ENCODE data around the gene XDH.

XDH gene

DNA sequence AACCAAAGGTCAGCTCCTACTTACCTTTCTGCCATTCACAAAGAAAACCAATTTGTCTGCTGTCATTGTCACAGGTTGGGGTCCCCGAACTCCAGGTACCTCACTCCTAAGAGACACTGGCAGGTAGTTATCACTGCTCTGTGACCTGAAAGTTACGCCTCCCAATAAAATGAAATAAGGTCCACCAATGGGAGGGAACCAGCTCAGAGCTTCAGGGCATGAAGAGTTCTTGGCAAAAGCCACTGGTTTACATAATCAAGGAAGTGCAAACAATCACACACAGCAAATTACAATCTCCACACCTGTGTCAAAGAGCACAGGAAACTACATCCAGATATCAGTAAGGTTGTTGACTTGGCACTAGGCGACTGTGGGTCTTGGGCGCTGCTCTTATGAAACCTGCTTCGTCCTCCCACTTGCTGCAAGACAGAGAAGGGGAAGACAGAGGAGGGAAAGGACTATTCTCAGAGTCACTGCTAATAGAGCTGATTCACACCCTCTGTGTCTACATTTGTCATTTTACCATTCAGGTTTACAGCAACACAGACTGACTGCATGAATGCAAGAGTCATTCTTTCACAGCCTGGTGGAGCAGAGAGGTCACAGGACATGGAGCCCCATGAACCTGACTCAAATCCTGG, at the start of gene XDH:
Gene XDH (minus strand): TSS at position 142 of the 641 bp plus-strand sequence. CDS start 76 bp downstream, at position 66.
- DNase-seq = no peak

DNA sequence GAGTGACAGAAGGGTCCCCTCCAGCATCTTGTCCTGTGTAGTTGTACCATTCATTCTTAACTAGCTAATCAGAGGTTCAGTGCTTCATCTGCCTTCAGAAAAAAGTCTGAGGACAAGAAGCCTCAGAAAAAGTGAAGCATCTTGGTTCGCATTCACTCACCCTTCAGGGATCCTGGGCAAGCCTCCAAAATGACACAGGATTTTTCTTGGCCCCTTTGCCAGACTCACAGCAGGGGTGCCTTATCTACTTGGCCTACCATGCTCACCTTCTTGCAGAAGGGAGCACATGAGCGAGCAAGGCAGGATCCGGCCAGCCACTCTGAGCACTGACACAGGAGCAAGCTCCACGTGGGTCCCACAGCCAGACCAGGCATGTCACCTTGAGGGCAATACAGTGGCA, 43.1 kb upstream of the XDH start:
- no peak for DNase-seq

DNA sequence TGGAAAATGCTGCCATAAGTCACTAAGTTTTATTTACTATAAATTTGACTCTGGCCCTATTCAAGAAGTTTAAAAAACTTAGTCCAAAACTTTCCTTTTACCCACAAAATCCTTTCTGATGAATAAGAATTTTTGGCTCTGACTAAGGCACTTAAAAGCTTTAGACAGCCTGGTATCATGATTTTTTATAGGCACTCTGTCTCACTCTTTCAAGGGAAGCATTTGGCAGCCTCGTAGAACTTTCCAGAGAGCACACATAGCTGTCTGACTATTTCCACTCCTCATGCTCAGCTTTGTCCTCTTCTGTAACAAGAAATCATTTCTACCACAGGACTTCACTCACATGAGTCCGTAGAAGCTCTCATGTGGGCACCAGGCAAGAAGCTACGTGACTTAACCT, 32.3 kb upstream of the XDH start:
- no peak for DNase-seq

DNA sequence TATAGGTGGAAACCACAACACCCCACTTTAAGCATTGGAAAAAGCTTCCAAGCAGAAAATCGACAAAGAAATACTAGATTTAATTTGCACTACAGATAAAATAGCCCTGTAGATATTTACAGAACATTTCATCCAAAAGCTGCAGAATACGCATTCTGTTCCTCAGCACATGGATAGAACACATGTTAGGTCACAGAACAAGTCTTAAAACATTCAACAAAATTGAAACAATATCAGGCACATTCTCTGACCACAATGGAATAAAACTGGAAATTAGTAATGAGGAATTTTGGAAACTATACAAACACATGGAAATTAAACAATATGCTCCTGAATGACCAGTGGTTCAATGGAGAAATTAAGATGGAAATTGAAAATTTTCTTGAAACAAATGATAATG, 27.8 kb upstream of the XDH start:
- no peak for DNase-seq

DNA sequence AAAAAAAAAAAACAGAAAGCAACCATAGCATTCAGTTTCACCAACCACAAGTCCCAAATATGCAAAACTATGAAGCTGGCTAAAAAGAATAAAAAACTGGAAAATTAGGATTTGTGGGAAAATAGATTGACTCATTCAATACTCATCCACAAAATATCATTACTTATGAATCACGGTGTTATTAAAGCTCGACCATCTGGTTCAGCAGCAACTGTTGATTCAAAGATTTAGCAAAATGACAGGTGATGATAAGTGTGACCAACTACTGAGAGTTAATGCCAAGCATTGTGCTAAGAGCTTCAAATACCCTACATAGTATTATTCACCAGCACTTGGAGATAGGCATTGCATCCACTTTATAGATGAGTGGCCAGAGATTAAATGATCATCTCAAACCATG, 26.2 kb upstream of the XDH start:
- no peak for DNase-seq

DNA sequence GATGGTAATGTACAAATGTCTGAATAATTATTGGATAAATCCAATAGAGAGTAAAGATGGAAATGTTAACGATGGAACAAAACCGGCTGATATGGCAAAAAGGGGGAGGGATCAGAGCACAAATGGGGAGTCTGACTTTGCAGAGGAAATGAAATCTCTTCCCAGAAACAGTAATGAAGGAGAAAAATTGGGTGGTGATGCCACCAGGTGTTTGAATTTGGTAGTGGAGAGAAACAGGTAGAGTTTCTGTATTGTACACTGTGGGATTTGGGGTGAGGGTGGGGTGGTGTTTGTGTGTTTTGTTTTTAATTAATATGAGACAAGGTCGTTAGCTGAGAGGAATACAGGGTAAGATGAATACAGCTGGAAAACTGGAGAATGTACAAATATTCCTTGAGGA, 20.4 kb upstream of the XDH start:
- DNase-seq = no peak

DNA sequence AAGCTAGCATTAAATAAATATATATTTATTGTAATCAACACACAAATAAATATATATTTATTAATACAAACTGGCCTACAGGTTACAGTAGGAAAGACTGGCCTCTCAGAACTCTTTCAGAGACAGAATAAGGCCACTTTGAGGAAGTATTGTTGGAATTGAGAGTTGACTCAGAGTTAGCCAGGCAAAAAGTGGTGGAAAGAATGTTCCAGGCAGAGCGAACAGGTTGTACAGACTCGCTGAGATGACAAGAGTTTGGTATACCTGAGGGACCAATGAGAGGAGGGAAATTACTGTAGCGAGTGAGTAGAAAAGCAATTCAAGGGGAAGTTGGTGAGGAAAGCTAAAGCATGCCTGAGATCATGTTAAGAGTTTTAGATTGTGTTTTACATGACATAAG, 19.0 kb upstream of the XDH start:
- DNase-seq = no peak

DNA sequence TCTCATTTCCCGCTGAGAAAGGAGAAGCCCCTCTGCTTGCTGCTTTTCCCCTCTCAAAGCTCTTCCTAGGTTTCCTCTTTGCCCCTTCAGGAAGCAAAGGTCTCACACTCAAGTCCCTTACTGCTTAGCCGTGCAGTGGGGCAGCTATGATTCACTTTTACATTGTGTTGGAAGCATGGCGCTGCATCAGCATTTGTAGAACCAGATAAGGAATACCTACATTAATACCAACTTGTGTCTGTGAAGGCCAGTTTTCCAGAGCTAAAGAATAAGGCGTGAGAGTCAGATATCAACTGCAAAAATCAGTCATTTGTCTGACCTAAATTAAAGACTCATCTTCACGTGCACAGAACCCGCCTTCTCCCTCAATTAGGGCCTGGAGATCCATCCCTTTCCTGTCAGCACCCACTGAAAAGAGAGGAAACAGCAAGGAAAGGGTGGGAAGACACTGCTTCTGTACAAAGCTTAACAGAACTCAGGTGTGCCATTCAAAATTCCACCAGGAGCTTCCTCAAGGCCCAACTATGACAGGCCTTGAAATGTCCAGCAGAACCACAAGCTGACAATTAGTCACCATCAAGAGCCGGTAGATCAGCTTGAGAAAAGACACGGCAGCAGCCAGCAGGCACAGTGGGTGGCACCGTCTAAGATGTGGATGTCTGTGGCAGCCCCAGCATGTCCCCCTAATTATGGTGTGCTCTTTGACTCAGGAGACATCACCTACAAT, 16.1 kb upstream of the XDH start:
- DNase-seq = no peak

DNA sequence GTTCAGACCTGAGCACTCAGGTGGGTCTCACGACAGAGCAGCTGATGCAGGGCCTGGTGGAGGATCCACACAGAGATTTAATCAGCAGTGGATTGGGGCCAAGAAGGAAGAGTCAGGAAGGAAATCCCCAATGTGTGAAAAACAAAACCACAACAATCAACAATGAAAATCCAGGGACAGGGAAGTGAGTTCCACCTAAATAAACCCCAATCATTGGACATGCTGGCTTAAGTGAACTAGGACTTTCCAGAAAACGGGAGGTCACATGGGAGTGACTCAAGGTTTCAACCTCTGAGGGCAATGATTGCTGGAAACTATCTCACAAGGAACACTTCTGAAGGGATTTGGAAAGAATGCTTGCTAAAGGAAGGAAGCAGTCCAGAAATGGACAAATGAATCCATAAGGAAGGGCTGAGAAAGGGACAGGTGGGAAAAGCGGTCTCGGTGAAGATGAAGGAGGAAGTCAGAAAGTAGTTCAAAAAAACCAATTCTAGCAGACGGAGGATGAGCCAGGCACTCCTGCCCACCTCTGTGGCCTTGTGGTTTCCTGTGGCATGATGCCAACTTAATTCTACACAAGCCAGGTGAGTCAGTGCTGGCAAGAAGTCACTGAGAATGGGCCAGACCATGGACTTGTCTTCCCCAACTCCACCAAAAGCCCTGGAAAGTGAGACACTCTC, 15.4 kb upstream of the XDH start:
- DNase-seq = peak in 1 of 2 experiments; percentile 40

DNA sequence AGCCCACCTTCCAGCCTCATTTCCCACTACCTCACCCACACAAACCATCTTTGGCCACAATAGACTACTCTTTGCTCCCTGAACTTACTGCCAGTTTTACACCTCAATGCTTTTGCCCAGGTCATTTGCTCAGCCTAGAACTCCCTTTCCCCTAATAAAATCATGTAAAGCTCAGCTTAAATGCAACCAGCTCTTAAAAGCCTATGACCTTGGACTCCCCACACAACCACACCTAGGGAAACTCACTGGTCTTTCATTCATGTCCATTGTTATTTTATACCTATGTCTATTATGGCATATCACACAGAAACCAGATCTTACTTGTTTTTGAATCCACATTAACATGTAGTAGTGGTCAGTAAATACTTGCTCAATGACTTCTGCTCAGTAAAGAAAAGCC, 14.5 kb upstream of the XDH start:
- DNase-seq = no peak

DNA sequence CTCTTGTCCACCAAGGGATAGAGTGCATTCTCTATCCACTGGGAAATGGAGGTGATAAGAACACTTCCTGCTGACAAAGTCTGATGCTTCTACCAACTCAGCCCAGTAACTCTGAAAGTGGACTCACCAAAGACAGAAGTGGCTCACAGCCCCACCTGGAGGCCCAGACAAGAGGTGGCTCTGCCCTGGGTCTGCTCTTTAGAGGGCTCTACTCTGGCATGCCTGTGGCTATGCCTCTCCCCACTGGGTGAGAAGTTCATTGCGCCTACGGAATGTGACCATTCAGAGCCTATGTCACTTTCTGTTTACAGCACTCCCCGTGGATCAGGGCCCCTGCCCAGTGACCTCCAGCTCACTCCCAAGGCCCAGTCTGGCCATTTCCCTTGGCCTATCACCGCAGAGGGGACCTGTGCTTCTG, 13.5 kb upstream of the XDH start:
- DNase-seq = no peak

DNA sequence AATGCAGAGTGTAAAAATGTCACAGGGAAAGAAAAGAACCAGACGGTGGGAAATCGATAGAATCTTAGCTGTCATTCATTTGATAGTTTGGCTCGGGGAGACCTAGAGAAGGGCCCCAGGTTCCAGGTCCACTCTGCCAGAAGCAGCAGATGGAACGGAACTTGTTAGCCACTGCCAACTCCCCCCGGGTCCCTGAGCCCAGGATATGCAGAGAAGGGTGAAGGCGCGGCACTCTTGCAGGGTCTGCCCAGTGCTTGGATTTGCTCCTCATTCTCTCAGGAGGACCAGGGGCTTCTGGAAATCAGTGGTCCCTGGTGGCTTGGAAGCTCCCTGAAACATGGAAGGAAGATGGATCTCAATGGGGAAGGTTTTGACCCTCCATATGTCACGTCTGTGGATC, 11.6 kb upstream of the XDH start:
- DNase-seq = no peak

DNA sequence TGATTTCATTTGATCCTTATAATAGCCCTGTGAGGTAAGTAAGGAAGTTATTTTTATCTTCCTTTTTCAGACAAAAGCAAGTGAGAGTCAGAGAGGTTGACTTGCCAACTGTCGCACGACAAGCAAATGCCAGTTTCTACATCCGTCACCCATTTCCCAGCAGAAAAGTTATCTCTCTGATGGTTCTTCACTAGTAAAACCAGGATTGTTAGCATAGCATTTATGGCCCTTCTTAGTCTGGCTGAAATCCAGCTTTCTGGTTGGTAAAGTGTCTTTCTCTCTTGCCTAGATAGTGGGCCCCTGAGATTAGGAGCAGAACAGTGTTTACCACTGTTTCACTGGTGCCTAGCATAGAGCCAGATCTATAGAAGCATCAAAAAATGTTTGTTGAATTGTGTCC, 7.1 kb upstream of the XDH start:
- DNase-seq = no peak

DNA sequence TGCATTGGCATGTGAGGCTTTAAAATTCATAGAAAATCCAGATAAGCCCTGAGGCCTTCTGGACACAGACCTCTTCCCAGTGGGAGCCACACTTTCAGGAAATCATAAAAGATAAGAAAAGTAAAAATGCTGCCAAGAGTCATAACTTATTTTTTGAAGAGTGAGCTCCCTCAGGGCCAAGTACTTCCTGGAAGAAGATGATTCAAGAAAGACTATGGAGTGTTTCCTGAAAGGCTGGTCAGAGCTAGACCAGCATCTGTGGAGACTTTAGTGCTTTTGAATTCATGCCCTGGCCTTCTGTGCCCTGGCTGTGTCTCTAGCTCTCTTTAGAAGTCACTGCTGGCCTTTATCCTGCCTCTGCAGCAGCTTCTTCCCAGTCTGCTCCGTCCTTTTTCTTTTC, 6.4 kb upstream of the XDH start:
- no peak for DNase-seq

DNA sequence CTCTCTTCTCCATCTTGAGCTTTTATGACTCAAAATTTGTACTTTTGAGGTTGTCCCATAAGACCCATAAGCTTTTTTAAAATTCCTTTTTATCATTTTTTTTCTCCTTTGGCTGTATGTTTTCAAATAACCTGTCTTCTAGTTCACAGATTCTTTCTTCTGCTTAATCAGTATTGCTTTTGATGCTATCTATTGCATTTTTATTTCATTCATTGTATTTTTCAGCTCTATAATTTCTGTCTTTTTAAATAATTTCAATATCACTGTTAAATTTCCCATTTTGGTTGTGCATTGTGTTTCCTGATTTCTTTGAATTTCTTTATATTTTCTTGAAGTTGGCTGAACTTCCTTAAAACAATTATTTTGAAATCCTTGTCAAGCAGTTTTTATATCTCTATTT, 4.8 kb upstream of the XDH start:
- no peak for DNase-seq

DNA sequence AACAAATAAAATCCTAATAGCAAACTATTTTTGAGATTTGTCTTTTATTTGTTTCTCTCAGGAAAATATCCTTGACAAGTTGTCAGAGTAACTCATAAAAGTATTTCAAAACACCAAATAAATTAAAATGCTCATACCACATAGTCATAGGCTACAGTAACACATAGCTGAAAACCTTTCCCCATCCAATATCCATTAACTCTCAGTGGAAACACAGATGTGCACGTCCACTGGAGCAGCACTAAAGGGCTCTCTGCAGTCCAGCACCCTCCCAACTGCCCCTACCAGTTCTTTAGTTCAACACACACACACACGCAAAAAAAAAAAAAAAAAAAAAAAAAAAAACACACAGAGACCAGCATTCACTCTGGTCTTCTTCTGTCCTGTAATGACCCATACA, 879 bp upstream of the XDH start:
- no peak for DNase-seq

DNA sequence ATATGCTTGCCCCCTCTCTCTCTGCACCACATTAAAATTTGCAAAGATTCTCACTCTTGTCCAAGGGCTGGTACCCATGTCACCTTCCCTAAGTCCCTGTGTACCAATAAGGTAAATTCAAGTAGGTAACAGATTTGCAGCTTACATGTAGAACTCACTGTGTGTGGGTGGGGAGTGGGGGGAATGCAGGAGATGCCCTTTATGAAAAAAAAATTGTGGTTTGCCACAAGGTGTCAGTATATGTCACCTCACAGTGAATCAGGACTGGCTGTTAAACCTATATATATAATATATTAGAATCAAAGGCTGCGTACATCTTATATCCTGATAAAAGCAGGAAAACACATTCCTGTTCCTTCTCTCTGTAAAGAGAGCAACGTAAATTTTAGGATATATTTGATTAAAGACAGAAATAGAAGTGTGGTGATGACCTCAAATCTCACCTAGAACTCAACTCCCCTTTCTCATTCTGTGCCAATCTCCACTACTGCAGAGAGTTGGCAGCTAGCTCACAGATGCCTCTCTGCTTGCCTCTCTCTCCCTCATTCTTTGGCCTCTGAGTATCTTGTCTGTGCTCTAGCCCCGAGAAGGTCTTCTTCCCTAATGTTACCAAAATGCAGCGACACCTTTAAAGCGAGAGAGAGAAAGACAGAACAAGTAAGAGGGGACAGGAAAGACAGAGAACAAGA, 536 bp downstream of the XDH start:
- DNase-seq = peak in 1 of 2 experiments; percentile 8

DNA sequence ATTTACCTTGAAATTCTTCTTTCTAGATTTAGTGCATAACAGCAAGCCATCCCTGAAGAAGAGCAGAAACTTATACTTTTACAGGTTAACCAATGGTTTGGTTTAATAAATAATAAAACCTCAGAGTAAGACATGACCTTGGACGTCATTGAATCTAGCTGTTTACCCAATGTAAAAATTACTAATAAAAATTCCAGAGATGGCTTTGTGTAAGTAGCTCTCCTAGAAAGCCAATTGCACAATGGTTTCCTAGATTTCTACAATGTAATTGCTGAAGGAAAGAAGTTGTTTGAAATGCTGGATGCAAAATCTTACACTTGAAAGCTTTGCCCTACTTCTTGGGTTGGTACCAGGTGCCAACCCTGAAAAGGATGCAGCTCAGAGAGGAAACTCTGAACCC, 1.5 kb downstream of the XDH start:
- no peak for DNase-seq

DNA sequence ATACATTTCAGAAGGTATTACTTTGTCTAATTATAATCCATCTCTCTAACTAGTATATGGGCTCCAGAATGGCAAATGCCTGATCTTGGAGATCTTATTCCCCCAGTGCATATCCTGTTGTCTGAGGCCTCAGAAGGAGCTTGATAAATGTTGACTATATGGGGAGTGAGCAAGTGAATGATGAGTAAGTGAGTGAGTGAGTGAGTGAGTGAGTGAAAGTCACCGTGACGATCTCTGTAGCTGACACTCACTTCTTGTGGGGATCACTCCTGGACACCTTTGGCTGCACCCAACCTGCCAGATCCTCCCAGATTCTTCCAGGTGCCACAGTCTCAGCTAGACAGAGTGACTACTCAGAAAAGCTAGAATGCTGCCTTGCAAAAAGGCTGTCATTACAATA, 2.8 kb downstream of the XDH start:
- DNase-seq = no peak

DNA sequence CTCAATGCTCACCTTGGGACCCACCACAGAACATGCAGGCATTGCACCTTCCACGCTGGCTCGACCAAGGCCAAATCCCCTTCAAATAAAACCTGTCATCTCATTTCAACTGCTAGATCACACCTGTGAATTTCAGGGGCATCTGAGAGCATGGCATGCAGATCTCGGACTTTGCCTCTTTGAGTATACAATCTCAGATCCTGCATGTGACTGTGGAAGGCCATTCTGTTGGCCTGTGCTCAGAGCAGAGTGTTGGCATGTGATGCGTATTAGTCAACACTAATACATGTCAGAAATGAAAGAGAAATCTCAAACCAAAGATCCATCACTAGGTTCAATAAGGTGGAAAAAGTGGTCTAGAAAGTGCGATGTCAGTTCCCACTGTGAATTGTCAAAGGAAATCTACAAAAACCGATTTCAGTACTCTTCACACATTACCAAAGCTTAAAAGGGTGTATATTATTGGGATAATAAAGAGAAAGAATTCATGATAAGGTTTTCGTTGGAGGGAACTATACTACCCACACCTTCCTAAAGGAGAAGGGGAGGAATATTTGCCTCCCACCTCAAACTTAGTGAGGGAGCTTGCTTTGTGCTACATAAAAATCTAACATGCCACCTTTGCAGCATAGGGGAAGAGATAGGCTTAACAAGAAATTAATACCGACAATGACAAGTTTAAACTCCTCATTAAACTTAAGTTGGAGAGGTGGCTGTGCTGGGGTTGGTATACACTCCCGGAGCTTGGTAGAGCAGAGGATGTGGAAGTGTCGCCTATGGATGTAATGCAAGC, 7.8 kb downstream of the XDH start:
- no peak for DNase-seq

DNA sequence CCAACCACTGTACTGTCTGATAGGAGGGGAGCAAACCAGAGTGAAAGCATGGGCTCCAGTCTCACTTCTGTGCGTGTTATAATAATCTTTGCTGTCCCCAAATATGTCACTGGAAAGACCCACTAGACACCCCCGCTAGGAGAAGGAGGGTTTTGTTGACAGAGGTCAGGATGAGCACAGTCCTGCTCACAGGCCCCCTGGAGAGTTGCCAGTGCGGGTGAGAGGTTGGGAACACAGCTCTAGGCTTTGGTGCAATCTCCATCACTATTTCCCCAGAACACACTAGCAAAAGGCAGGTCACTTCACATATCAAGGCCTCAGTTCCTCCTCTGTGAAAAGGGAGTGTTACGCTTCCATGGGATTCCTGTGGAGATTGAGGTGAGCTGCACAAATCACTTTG, 9.7 kb downstream of the XDH start:
- DNase-seq = no peak

DNA sequence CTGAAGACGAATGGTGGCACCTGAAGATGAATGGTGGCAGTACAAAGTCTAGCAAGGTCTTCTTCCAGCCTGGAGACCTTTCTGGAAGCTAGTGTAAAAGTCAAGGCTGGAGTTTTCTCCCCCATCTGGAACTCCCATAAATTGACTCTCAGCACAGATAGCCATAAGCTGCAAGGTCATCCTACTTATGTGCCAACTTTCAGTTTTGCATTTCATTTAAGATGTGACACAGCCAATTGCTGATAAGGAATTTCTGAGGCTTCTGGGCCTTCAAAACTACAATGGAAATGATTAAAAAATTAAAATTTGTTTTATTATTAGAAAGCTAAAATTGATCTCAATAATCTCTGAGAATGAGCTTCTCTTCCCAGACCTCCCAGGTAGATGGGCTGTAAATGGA, 10.2 kb downstream of the XDH start:
- no peak for DNase-seq

DNA sequence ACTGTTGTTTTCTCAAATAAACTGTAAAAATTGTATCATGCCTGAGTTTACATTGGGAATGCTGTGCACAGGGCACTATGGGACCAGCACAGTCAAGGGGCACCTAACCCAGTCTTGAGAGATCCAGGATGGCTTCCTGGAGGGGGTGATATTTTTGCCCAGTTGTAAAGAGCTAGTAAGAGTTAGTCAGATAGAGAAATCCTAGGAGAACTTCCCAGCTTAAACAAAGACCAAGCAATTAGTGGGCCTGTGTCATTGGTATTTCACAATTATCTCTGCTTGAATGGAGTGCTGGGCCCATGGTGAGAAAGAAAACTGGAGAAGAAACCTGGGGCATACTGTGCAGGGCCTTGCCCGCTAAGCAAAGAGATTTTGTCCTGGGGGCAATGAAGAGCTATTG, 12.2 kb downstream of the XDH start:
- no peak for DNase-seq

Measured in stimulated activated CD4-positive, alpha-beta T cell treated with anti-CD3 and anti-CD28 coated beads, Interleukin-4, amount 100 ng/mL, for 4 hours (primary cell).